Fibroblast of pulmonary artery (primary cell): ENCODE results near the gene PSMD9.

Experiments
- DNase-seq: peaks from one replicate; pipeline ENCODE4 v3.0.0-alpha.2; 2010; ENCODE audit warnings: low read depth
- H3K4me3 ChIP-seq: replicated peaks from 2 replicates; pipeline ENCODE4 v1.5.1; 2011; ENCODE audit warnings: low read depth, mild to moderate bottlenecking, control low read depth, low read length, moderate library complexity
- CTCF ChIP-seq: IDR thresholded peaks from 2 replicates; pipeline ENCODE4 v1.5.1; 2011; ENCODE audit warnings: mild to moderate bottlenecking, control low read depth, low read length, inconsistent platforms; ENCODE audit errors: missing control alignments

PSMD9 gene

GRCh38 chr12:121957861-121958515, 69.4 kb downstream of the PSMD9 start:
- H3K4me3 ChIP-seq, result no peak overlapping the region
- no peak for DNase-seq
- no peak for TF ChIP-seq CTCF

GRCh38 chr12:121958541-121959240, 70.1 kb downstream of the PSMD9 start:
- no peak for TF ChIP-seq CTCF
- peak; percentile 20 for DNase-seq
- H3K4me3 ChIP-seq, result no peak overlapping the region

GRCh38 chr12:121960541-121960940, 72.0 kb downstream of the PSMD9 start:
- H3K4me3 ChIP-seq, result no peak overlapping the region
- no peak for DNase-seq
- TF ChIP-seq CTCF, result no peak

- DNase-seq, result no peak
- TF ChIP-seq CTCF, result no peak
- H3K4me3 ChIP-seq, result no peak overlapping the region
Measured at GRCh38 chr12:121961195-121961879, 72.7 kb downstream of the PSMD9 start.

- no peak for TF ChIP-seq CTCF
- no peak overlapping the region for H3K4me3 ChIP-seq
Measured at GRCh38 chr12:121963341-121964018, 74.9 kb downstream of the PSMD9 start.

GRCh38 chr12:121964813-121965643, 76.4 kb downstream of the PSMD9 start:
- no peak for TF ChIP-seq CTCF
- peak; percentile 66 for DNase-seq
- H3K4me3 ChIP-seq, result no peak overlapping the region

More at GRCh38 chr12:121963341-121964018, 74.9 kb downstream of the PSMD9 start:
- DNase-seq, result no peak
